ENCODE data around the gene TSPO.

TSPO gene

GRCh38 chr22:43168471-43169309, 17.3 kb downstream of the TSPO start:
- Histone ChIP-seq H3K9ac (ENCODE audit: insufficient read length) (no peak overlapping the region), H3K36me3 (ENCODE audit: insufficient read depth, low read length) (peaks cover 30% of the 10 kb centered on the region; the same call in 1 of the 2 replicates), H3K27ac (0 out of 2 replicates have a peak overlapping the region, but pooled peaks have one; percentile 31), H3K9me3 (ENCODE audit: low read depth, low read length) (no peaks in the 10 kb centered on the region), H3K4me3 (no peak overlapping the region)
- no peak for TF ChIP-seq POLR2AphosphoS5 (IDR thresholded peaks at IDR 0.05; ENCODE audit: borderline replicate concordance, low read depth, low read length)
- no peak for TF ChIP-seq EZH2 (IDR thresholded peaks at IDR 0.05)
- no peak for TF ChIP-seq FOXP2 (optimal IDR thresholded peaks at IDR 0.05; ENCODE audit: control extremely low read depth, extremely low read length, insufficient read depth)
- no peak for DNase-seq (ENCODE audit: low read depth, low spot score)

GRCh38 chr22:43169310-43170130, 18.2 kb downstream of the TSPO start:
- DNase-seq (ENCODE audit: low read depth, low spot score) = no peak
- peaks cover 39% of the 10 kb centered on the region for H3K36me3 ChIP-seq (ENCODE audit: insufficient read depth, low read length)
- no peak overlapping the region for H3K9ac ChIP-seq (ENCODE audit: insufficient read length)
- H3K27ac ChIP-seq = no peak overlapping the region
- H3K9me3 ChIP-seq (ENCODE audit: low read depth, low read length) = no peaks in the 10 kb centered on the region
- TF ChIP-seq POLR2AphosphoS5 (IDR thresholded peaks at IDR 0.05; ENCODE audit: borderline replicate concordance, low read depth, low read length) (no peak), FOXP2 (optimal IDR thresholded peaks at IDR 0.05; ENCODE audit: control extremely low read depth, extremely low read length, insufficient read depth) (no peak), EZH2 (IDR thresholded peaks at IDR 0.05) (no peak)
- H3K4me3 ChIP-seq = no peak overlapping the region

GRCh38 chr22:43170131-43170480, 18.7 kb downstream of the TSPO start:
- H3K9ac ChIP-seq (ENCODE audit: insufficient read length) = no peak overlapping the region
- no peak for DNase-seq (ENCODE audit: low read depth, low spot score)
- no peak for TF ChIP-seq FOXP2 (optimal IDR thresholded peaks at IDR 0.05; ENCODE audit: control extremely low read depth, extremely low read length, insufficient read depth)
- no peak for TF ChIP-seq POLR2AphosphoS5 (IDR thresholded peaks at IDR 0.05; ENCODE audit: borderline replicate concordance, low read depth, low read length)
- TF ChIP-seq EZH2 (IDR thresholded peaks at IDR 0.05) = no peak
- no peak overlapping the region for H3K27ac ChIP-seq
- H3K36me3 ChIP-seq (ENCODE audit: insufficient read depth, low read length) = peaks cover 44% of the 10 kb centered on the region
- no peaks in the 10 kb centered on the region for H3K9me3 ChIP-seq (ENCODE audit: low read depth, low read length)
- no peak overlapping the region for H3K4me3 ChIP-seq

GRCh38 chr22:43171019-43171491, 19.7 kb downstream of the TSPO start:
- no peak overlapping the region for H3K4me3 ChIP-seq
- peaks cover 51% of the 10 kb centered on the region for H3K36me3 ChIP-seq (ENCODE audit: insufficient read depth, low read length)
- no peak for DNase-seq (ENCODE audit: low read depth, low spot score)
- H3K27ac ChIP-seq = no peak overlapping the region
- no peaks in the 10 kb centered on the region for H3K9me3 ChIP-seq (ENCODE audit: low read depth, low read length)
- no peak for TF ChIP-seq FOXP2 (optimal IDR thresholded peaks at IDR 0.05; ENCODE audit: control extremely low read depth, extremely low read length, insufficient read depth)
- TF ChIP-seq EZH2 (IDR thresholded peaks at IDR 0.05) = no peak
- no peak for TF ChIP-seq POLR2AphosphoS5 (IDR thresholded peaks at IDR 0.05; ENCODE audit: borderline replicate concordance, low read depth, low read length)
- no peak overlapping the region for H3K9ac ChIP-seq (ENCODE audit: insufficient read length)

GRCh38 chr22:43171607-43172006, 20.2 kb downstream of the TSPO start:
- no peak overlapping the region for H3K27ac ChIP-seq
- H3K9ac ChIP-seq (ENCODE audit: insufficient read length) = no peak overlapping the region
- no peak for TF ChIP-seq FOXP2 (optimal IDR thresholded peaks at IDR 0.05; ENCODE audit: control extremely low read depth, extremely low read length, insufficient read depth)
- no peak for TF ChIP-seq POLR2AphosphoS5 (IDR thresholded peaks at IDR 0.05; ENCODE audit: borderline replicate concordance, low read depth, low read length)
- TF ChIP-seq EZH2 (IDR thresholded peaks at IDR 0.05) = no peak
- no peak for DNase-seq (ENCODE audit: low read depth, low spot score)
- H3K36me3 ChIP-seq (ENCODE audit: insufficient read depth, low read length) = peaks cover 53% of the 10 kb centered on the region
- no peaks in the 10 kb centered on the region for H3K9me3 ChIP-seq (ENCODE audit: low read depth, low read length)
- no peak overlapping the region for H3K4me3 ChIP-seq

GRCh38 chr22:43172191-43172590, 20.8 kb downstream of the TSPO start:
- no peak overlapping the region for H3K9ac ChIP-seq (ENCODE audit: insufficient read length)
- no peak overlapping the region for H3K4me3 ChIP-seq
- no peak for DNase-seq (ENCODE audit: low read depth, low spot score)
- H3K36me3 ChIP-seq (ENCODE audit: insufficient read depth, low read length) = peaks cover 53% of the 10 kb centered on the region
- H3K27ac ChIP-seq = no peak overlapping the region
- no peak for TF ChIP-seq EZH2 (IDR thresholded peaks at IDR 0.05)
- TF ChIP-seq FOXP2 (optimal IDR thresholded peaks at IDR 0.05; ENCODE audit: control extremely low read depth, extremely low read length, insufficient read depth) = no peak
- TF ChIP-seq POLR2AphosphoS5 (IDR thresholded peaks at IDR 0.05; ENCODE audit: borderline replicate concordance, low read depth, low read length) = no peak
- no peaks in the 10 kb centered on the region for H3K9me3 ChIP-seq (ENCODE audit: low read depth, low read length)

- Histone ChIP-seq H3K9me3 (ENCODE audit: low read depth, low read length) (no peaks in the 10 kb centered on the region), H3K36me3 (ENCODE audit: insufficient read depth, low read length) (peaks cover 55% of the 10 kb centered on the region), H3K4me3 (no peak overlapping the region), H3K9ac (ENCODE audit: insufficient read length) (no peak overlapping the region), H3K27ac (no peak overlapping the region)
- TF ChIP-seq FOXP2 (optimal IDR thresholded peaks at IDR 0.05; ENCODE audit: control extremely low read depth, extremely low read length, insufficient read depth) = no peak
- TF ChIP-seq EZH2 (IDR thresholded peaks at IDR 0.05) = no peak
- DNase-seq (ENCODE audit: low read depth, low spot score) = no peak
Measured at GRCh38 chr22:43173566-43173965, 22.2 kb downstream of the TSPO start.

- Histone ChIP-seq H3K9me3 (ENCODE audit: low read depth, low read length) (no peaks in the 10 kb centered on the region), H3K9ac (ENCODE audit: insufficient read length) (no peak overlapping the region), H3K4me3 (no peak overlapping the region), H3K27ac (no peak overlapping the region), H3K36me3 (ENCODE audit: insufficient read depth, low read length) (peaks cover 61% of the 10 kb centered on the region)
- TF ChIP-seq POLR2AphosphoS5 (IDR thresholded peaks at IDR 0.05; ENCODE audit: borderline replicate concordance, low read depth, low read length) = no peak
- no peak for TF ChIP-seq EZH2 (IDR thresholded peaks at IDR 0.05)
- TF ChIP-seq FOXP2 (optimal IDR thresholded peaks at IDR 0.05; ENCODE audit: control extremely low read depth, extremely low read length, insufficient read depth) = no peak
- no peak for DNase-seq (ENCODE audit: low read depth, low spot score)
Measured at GRCh38 chr22:43173976-43174720, 22.8 kb downstream of the TSPO start.

Measured in SK-N-MC (cell line).